Measurements from ENCODE around the gene C14orf132. TPM values are rescaled to one million over a fixed set of nuclear protein-coding genes. Genes with fewer than 3 reads are reported as not detected.

Gene C14orf132
- total RNA-seq, 4 donors from 2014 or later = 28.3 to 78.3 (median 59.2) TPM

DNA sequence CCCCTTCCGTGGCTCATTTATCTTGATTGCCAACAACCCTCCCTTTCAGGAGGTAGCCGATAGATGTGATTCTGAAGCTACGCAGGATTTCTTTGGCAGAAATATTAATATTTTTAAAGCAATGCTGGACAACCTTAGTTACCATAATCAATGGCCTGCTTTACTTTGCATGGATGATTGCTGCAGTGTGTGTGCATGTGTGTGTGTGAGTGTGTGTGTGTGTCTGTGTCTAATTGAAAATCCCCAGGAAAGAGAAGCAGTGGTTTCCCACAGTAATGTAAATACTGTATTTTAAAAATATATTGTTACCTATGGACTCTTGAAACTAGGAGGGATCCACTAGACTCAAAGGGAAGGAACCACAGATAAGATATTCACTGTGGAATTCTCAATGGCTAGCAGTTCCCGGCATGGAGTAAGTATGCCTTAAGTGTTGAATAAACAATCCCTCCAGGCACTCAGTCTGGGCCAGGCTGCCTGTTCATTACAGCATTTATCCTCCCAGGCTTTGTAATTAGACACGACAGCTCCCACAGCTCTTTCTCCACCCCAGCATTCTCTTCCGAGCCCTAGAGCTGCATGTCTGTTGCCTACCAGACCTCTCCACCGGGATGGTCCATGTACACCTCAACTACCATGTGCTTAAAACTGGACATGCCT, 22.5 kb upstream of the C14orf132 start:
- intact Hi-C loops (cut with DNase I) = no loop called here
- 32% methylated on average over 7 of the region's 7 CpGs for WGBS
- Histone ChIP-seq H3K4me1 (peaks cover 0 to 11% (median 8%) of the 10 kb centered on the region in 4 donors), H3K36me3 (no peaks in the 10 kb centered on the region), H3K27me3 (peaks cover 0 to 6% (median 0%) of the 10 kb centered on the region in 4 donors), H3K27ac (replicated peaks in 1 of 4) (no peak overlapping the region), H3K4me3 (no peak overlapping the region), H3K9me3 (peaks cover 0 to 5% (median under 1%) of the 10 kb centered on the region in 4 donors)
- TF ChIP-seq EP300 (IDR thresholded peaks at IDR 0.05) (no peak), POLR2A (IDR thresholded peaks at IDR 0.05; ENCODE audit: low read depth) (no peak), POLR2AphosphoS5 (IDR thresholded peaks at IDR 0.05) (no peak)
- TF ChIP-seq, protein P1, sequence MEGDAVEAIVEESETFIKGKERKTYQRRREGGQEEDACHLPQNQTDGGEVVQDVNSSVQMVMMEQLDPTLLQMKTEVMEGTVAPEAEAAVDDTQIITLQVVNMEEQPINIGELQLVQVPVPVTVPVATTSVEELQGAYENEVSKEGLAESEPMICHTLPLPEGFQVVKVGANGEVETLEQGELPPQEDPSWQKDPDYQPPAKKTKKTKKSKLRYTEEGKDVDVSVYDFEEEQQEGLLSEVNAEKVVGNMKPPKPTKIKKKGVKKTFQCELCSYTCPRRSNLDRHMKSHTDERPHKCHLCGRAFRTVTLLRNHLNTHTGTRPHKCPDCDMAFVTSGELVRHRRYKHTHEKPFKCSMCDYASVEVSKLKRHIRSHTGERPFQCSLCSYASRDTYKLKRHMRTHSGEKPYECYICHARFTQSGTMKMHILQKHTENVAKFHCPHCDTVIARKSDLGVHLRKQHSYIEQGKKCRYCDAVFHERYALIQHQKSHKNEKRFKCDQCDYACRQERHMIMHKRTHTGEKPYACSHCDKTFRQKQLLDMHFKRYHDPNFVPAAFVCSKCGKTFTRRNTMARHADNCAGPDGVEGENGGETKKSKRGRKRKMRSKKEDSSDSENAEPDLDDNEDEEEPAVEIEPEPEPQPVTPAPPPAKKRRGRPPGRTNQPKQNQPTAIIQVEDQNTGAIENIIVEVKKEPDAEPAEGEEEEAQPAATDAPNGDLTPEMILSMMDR (IDR thresholded peaks at IDR 0.05) = no peak
- DNase-seq (ENCODE audit: extremely low spot score) = no peak

DNA sequence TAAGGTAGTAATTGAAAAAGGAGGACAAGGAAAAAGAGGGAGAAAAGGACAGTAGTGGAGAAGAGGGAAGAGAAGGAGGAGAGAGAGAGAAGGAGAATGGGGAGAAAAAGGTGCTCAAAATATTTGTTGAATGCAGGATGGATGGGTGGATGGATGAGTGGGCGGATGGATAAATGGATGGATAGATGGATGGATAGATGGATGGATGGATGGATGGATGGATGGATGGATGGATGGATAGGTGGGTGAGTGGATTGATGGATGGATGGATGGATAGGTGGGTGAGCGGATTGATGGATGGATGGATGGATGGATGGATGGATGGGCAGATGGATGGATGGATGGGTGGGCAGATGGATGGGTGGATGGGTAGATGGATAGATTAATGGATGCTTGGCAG, 21.3 kb upstream of the C14orf132 start:
- Histone ChIP-seq H3K4me3 (no peak overlapping the region), H3K27ac (replicated peaks in 1 of 4) (no peak overlapping the region), H3K27me3 (peaks cover 0 to 6% (median 0%) of the 10 kb centered on the region in 4 donors), H3K9me3 (no peaks in the 10 kb centered on the region), H3K36me3 (no peaks in the 10 kb centered on the region), H3K4me1 (peaks cover 0 to 11% (median 8%) of the 10 kb centered on the region in 4 donors)
- intact Hi-C loops (cut with DNase I) = no loop called here
- WGBS = 97% methylated on average over 2 of the region's 2 CpGs
- DNase-seq (ENCODE audit: extremely low spot score) = no peak
- TF ChIP-seq POLR2A (IDR thresholded peaks at IDR 0.05; ENCODE audit: low read depth) (no peak), EP300 (IDR thresholded peaks at IDR 0.05) (no peak), POLR2AphosphoS5 (IDR thresholded peaks at IDR 0.05) (no peak)
- TF ChIP-seq, protein P1 (IDR thresholded peaks at IDR 0.05) = no peak

DNA sequence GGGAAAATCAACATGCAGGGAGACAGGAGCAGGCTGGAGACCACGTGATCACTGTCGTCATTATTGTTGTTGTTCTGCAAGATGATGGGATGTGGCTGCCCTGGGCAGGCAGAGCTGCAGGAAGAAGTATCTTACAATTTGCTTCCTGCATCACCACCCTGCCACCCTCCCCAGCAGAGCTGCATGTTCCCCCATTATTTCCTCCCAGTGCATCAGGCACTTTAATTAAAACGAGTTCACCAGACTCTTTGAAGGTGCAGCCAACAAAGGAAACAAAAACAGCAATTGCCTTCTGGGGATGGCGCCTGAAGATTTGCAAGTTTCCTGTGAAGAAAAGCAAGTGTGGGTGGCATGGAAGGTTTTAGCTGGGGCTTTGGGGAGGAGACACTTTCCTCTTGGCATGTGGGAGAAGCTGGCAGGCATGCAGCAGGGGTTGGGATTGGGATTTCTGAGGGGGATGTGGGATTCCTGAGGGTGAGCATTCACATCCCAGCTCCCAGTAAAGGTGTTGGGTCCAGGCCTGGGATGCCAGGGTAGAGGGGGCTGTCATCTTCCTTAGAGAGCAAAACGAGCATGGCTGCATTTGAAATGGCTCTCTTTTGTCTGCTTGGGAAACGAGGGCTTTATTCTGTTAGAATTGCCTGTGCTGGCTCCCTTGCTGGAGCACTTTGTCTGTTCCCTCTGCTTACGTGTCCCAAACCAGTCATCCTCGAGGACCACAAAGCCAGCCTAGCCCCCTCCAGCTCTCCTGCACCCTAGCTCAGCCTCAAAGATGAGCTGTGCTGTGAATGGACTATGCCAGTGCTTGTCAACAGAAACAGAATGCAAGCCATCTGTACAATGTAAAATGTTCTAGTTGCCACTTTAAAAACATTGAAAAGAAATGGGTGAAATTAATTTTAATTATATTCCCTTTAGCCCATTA, 11.5 kb upstream of the C14orf132 start:
- peaks cover 0 to 26% (median 15%) of the 10 kb centered on the region in 4 donors for H3K4me1 ChIP-seq
- WGBS = 52% methylated on average over 8 of the region's 8 CpGs
- TF ChIP-seq, protein P1 (IDR thresholded peaks at IDR 0.05) = no peak
- TF ChIP-seq POLR2A (IDR thresholded peaks at IDR 0.05; ENCODE audit: low read depth) = no peak
- TF ChIP-seq POLR2AphosphoS5 (IDR thresholded peaks at IDR 0.05) = no peak
- TF ChIP-seq EP300 (IDR thresholded peaks at IDR 0.05) = no peak
- no peaks in the 10 kb centered on the region for H3K36me3 ChIP-seq
- H3K27ac ChIP-seq (replicated peaks in 1 of 4) = no peak overlapping the region
- intact Hi-C loops (cut with DNase I) = no loop called here
- H3K4me3 ChIP-seq = no peak overlapping the region
- DNase-seq (ENCODE audit: extremely low spot score) = peak; percentile 88
- H3K27me3 ChIP-seq = no peaks in the 10 kb centered on the region
- no peaks in the 10 kb centered on the region for H3K9me3 ChIP-seq

DNA sequence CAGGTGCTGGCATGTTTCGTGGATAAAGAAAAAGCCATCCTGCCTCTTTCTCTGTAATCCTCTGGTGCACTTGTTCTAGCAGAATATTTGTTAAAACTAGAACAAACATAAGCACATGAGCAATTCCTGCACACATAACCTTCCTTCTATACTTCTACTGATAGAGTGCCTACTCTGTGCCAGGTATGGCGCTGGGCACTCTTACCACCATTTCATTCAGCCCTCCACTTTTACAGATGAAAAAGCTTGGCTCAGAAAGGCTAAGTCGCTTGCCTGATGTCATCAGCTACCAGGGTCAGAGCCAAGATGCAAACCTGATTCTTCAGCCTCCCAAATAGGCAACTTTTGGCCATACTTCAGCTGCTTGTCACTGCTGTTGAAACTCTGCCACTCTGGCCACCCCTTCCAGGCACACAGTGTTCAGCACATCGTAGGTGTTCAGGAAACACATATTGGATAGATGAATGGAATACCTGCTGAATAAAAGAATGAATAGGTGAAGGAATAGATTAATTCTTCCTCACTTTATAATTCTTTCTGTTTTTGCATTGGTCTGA, 10.0 kb upstream of the C14orf132 start:
- TF ChIP-seq EP300 (IDR thresholded peaks at IDR 0.05) (peak; percentile 22), POLR2A (IDR thresholded peaks at IDR 0.05; ENCODE audit: low read depth) (no peak), POLR2AphosphoS5 (IDR thresholded peaks at IDR 0.05) (peak; percentile 63 to 81)
- TF ChIP-seq, protein P1 (IDR thresholded peaks at IDR 0.05) = no peak
- no peak for DNase-seq (ENCODE audit: extremely low spot score)
- Histone ChIP-seq H3K4me1 (peaks cover 0 to 26% (median 15%) of the 10 kb centered on the region in 4 donors), H3K27me3 (no peaks in the 10 kb centered on the region), H3K4me3 (no peak overlapping the region), H3K9me3 (no peaks in the 10 kb centered on the region), H3K27ac (replicated peaks in 1 of 4) (peak overlapping the region in 3 of 4 donors; percentile 37 to 69 (median 62)), H3K36me3 (no peaks in the 10 kb centered on the region)
- WGBS = 80% methylated on average over 4 of the region's 4 CpGs
- intact Hi-C loops (cut with DNase I) = no loop called here

Data from esophagus muscularis mucosa (tissue), 4 donors.